Fibroblast of lung (primary cell): Measurements from ENCODE around the gene HIGD1A.

Source experiments
- EZH2 ChIP-seq: IDR thresholded peaks from 2 replicates; pipeline ENCODE4 v1.5.1; 2012; ENCODE audit warnings: low read length, control low read depth, mild to moderate bottlenecking; ENCODE audit errors: missing control alignments
- TF ChIP-seq, protein P1 (sequence below), 2 donors: IDR thresholded peaks in 1 of 2; conservative IDR thresholded peaks in 1 of 2; 1 replicate in 1 of 2; 2 replicates in 1 of 2; pipeline ENCODE4 v1.5.1; 2011 to 2012; ENCODE audit warnings: low read length in 2 of 2, control low read depth in 1 of 2, inconsistent platforms in 1 of 2, low read depth in 1 of 2, mild to moderate bottlenecking in 1 of 2

DNA sequence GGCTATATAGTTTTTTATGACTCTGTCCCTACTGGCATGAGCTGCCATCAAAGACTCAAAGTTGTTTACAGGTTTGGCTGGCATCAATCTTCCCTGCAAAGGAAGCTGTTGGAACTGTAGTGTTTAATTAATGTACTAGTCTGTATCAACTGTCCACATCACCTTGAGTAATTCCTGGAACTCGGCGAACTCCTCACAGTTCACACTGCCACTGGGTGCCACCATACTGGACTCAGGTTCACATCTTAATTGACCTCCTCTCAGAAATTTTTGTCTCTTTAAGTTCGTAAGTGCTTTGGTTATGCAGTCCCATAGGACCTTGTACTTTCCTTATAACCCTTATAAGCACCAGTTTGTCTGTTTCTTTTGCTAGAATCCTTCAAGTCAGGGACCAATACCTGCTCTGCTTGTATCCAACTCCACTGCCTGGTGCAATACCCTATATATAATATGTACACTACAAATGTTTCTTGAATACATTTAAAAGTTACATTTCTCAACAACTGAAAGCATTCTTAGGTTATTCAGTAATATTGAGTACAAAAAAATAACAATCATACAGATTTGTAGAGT is 3.2 kb downstream of the HIGD1A start:
- TF ChIP-seq, protein P1, sequence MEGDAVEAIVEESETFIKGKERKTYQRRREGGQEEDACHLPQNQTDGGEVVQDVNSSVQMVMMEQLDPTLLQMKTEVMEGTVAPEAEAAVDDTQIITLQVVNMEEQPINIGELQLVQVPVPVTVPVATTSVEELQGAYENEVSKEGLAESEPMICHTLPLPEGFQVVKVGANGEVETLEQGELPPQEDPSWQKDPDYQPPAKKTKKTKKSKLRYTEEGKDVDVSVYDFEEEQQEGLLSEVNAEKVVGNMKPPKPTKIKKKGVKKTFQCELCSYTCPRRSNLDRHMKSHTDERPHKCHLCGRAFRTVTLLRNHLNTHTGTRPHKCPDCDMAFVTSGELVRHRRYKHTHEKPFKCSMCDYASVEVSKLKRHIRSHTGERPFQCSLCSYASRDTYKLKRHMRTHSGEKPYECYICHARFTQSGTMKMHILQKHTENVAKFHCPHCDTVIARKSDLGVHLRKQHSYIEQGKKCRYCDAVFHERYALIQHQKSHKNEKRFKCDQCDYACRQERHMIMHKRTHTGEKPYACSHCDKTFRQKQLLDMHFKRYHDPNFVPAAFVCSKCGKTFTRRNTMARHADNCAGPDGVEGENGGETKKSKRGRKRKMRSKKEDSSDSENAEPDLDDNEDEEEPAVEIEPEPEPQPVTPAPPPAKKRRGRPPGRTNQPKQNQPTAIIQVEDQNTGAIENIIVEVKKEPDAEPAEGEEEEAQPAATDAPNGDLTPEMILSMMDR (conservative IDR thresholded peaks at IDR 0.05 in 1 of 2, IDR thresholded peaks at IDR 0.05 in 1 of 2; ENCODE audit: low read depth in 1 of 2, low read length in 2 of 2): no peak
- TF ChIP-seq EZH2: no peak
